Middle frontal gyrus (tissue), 1 donor: Measurements from ENCODE around the gene MIF4GD.
"Not testable (repeated sequence)": the region's sequence is repeated elsewhere in the genome, so short reads cannot be mapped to it uniquely, and the experiment has no call there.

ENCODE experiments used
- DNase-seq: peaks from one replicate; pipeline ENCODE4 v3.0.0-alpha.2; 2015; ENCODE audit warnings: low spot score; ENCODE audit errors: extremely low spot score

The MIF4GD gene

DNA sequence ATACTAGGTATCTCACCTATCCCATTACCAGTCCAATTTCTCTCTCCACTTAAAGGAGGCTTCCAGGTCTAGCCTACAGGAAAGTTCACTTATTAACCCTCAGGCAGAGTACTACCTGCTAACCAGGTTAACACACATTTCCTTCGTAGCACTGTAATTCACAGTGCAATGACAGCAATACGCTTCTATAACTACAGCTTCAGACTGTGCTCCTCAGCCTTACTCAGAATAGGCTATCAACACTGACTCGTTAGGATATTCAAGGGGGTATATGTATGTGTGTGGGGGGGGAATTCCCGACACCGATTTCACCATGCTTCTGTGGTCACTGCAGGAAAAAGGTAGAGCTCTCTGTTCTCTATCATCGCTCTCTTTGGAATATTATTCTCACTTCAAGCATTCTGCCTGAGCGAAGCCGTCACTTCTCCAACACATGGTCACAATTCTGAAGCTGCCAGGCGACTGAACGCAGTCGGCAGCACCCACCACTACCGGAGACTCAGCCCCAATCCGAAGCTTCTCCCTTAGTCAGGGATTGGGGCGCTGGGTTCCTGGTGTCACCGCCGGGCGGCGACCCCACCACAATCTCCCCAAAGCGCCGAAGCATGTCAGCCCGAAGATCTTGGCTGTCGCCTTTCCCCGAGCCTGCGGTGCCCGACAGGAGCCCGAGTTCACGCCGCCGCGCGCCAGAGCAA lies 10.2 kb downstream of the MIF4GD start:
- DNase-seq = no peak

DNA sequence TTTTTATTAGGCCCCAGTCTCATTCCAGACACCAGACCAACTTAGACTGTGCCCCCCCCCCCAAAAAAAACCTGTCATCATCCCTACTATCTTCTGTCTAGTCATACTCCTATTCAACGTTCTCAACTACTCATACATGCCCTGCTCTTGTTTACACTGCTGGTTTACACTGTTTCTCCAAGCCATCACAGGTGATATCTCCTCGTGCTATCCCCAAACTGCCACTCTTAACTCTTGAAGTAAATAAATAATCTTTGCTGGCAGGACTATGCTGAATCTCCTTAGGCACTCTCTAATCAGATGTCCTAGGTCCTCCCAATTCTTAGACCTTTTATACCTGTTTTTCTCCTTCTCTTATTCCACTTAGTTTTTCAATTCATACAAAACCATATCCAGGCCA lies 13.8 kb downstream of the MIF4GD start:
- DNase-seq = not testable (repeated sequence)

DNA sequence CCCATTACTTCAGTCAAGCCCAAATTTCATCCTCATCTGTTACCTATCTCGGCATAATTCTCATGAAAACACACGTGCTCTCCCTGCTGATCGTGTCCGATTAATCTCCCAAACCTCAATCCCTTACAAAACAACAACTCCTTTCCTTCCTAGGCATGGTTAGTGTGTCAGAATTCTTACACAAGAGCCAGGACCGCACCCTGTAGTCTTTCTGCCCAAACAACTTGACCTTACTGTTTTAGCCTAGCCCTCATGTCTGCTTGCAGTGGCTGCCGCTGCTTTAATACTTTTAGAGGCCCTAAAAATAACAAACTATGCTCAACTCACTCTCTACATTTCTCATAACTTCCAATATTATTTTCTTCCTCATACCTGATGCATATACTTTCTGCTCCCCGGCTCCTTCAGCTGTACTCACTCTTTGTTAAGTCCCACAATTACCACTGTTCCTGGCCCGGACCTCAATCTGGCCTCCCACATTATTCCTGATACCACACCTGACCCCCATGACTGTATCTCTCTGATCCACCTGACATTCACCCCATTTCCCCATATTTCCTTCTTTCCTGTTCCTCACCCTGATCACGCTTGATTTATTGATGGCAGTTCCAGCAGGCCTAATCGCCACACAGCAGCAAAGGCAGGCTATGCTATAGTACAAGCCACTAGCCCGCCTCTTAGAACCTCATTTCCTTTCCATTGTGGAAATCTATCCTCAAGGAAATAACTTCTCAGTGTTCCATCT lies 14.9 kb downstream of the MIF4GD start:
- DNase-seq = not testable (repeated sequence)

DNA sequence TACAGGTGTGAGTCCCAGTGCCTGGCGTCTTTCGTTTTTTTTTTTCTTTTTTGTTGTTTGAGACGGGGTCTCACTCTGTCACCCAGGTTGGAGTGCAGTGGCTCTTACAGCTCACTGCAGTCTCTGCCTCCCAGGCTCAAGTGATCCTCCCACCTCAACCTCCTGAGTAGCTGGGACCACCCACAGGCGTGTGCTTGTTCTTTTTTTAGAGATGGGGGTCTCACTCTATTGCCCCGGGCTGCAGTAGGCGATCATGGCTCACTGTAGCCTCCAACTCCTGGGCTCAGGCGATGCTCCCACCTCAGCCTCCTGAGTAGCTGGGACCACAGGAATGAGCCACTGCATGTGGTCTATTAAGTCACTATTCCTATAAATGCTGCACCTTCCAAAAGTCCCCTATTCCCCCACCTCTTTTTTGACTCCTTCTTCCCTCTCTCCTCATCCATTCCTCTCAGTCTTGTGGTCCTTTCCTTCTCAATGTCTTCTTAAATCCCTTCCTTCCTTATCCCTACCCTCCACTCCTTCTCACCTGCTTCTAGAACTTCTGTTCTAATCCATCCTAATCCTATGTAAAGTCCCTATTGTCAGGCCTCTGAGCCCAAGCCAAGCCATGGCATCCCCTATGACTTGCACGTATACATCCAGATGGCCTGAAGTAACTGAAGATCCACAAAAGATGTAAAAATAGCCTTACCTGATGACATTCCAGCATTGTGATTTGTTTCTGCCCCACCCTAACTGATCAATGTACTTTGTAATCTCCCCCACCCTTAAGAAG lies 18.8 kb downstream of the MIF4GD start:
- no peak for DNase-seq

DNA sequence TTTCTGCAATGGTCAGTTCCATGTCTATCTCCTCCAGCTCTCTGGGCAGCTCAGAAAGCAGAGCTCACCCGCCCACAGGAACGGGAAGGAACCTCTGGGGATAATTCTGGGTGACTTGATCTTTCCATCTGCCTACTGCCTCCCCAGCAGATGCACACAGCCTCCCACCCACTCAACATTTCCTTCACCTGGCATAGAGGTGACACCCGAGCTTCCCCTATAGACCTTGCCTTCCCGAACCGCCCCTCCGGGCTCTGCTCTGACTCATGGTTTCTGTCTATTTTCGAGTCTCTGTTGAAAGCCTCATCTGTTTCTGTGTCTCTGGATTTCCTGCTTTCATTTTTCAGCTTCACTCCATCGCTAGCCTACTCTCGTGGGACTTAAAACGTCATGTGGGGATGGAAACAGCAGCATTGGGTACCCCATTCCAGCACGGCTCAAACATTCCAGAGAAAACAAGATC lies 21.0 kb downstream of the MIF4GD start:
- no peak for DNase-seq

DNA sequence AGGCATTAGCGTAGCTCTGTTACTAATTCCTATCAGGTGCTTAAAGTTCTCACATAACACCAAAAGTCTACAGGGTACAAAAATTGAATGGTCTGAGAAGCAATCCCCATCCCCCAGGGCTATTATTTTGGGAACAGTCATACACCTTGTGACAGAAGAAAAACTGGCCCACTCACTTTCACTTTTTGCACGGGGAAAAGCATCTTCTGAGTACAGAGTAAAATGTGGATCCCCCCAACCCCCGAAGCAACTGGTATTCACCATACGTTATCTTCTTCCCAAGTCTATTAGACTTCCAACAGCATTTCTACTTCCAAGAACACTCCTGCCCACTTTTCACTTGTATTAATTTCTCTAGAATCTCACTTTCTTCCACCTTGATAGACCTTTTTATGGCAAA lies 21.5 kb downstream of the MIF4GD start:
- no peak for DNase-seq

DNA sequence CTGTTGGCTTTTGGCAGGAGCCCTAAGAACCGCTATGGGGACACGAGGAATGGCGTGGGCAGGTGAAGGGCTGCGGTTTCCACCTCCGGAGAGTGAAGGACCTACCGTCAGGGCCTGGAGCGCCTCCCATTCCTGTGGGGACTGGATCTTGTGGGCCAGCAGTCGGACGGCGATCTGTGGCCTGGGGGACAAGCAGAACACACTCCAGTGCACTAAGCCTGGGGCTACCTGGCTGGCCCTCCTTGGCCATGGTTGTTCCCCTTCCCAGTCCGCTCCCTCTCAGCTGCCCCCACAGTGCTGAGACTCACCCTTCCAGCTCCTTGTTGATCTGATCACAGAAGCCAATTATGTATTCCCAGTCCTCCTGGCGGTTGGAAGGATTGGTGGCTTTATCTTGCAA lies 24.6 kb downstream of the MIF4GD start:
- no peak for DNase-seq

DNA sequence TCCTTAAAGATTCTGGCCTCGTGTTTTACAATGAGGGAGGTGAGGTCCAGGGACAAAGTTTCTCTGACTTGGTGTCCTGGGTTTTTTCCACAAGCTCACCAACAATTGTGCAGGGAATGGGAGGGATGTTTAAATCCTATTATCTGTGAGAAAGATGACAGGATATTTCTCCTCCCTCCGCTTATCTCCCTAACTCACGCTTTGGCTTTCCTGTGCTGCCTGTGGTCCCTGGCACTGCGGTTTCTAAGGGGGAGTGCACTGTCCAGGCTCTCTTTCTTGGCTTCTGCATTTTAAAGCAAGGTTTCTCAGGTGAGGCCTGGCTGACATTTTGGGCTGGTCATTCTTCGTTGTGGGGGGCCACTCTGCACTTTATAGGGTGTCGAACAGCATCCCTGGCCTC lies 26.0 kb downstream of the MIF4GD start:
- DNase-seq = no peak

DNA sequence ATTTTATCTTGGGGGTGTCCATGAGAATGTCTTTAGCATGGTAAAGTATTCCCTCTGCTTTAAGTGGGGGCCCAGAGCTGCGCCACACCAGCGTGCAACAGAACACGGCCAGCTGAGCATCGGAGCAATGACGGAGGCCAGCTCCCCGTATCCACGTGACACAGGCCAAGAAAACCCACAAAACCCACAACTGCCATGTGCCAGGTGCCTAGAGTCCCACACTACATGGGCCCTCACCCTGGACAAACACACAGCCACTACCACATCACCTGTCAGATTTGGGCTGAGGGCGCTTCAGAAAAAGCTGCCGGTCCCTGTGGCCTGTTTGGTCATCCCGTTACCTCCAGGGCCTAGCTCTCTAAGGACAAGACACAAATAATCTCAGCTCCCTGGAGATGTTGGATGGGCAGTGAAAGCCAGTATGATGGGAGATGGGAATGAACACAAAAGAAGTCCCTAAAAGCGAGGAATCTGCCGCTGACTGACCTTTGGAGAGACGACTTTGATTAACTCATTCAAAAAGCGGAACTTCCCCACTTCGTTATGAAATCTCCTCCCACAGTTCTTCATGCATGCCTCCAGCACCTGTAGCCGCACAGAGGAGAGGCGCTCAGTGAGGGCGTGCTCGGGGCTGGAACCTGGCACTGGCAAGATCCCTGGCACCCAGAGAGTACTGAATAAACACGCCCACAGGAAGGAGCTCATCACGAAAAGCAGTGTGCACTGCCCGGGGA lies 26.7 kb downstream of the MIF4GD start:
- DNase-seq = no peak

DNA sequence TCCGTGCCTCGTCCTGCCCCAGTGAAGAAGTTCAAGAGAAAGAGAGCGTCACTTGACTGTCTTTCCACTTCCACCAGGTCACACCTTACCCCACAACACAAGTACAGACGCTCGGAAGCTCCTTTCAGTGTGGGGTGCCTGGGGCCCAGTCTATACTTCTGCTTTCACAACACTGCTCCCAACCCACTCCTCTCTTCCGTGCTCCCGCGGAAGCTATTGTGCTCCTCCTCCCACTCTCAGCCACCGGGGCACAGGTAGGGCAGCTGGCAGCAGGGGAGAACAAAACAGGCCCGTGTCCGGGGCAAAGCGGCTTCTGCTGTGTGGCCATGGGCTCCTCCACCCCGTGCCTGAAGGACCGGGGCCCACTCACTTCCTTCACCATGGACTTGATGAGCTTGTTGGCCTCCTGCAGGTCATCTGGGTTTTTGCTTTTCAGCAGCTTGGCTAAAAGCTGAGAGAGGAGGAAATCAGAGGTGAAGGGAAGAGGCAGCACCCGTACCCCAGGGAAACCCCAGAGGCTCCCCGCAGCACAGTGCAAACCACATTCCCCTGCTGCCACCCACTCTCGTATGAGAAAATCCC lies 28.5 kb downstream of the MIF4GD start:
- no peak for DNase-seq

DNA sequence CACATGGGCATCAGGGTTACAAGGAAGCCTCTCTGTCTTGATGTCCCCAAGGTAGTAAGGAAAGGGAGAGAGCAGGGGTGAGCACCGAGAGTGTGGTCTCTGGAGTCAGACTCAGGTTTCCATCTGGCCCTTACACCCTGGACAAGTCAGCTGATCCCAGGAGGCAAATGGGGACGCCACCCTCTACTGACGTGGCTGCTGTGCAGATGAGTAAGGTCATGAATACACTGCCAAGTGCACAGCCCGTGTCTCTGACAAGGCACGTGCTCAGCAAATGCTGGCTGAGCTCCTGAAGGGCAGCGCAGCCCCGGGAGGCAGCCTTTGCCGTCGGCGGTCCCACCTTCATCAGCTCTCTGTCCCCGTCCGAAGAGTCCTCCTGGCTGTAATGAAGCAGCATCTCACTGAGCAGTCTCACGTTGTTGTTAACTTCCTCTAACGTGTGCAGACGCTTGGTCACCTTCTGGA lies 29.0 kb downstream of the MIF4GD start:
- DNase-seq = no peak

DNA sequence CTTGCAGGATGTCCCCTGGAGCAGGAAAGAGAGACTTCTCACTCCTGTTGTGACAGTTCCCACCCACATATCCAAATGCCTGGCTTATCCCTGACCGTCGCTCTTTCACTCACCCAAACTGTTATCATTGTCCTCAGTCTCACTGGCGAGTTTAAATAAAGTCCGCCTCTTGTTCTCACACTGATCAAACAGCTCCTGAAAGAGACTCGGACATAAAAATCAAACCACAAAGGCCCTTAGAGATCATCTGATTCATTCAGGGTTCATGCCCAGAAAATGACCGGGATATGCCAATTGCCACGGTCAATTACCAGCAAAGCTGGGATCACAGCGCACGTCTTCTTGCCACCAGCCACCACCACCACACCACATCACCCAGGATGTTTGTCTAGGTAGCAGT lies 29.5 kb downstream of the MIF4GD start:
- DNase-seq = no peak

DNA sequence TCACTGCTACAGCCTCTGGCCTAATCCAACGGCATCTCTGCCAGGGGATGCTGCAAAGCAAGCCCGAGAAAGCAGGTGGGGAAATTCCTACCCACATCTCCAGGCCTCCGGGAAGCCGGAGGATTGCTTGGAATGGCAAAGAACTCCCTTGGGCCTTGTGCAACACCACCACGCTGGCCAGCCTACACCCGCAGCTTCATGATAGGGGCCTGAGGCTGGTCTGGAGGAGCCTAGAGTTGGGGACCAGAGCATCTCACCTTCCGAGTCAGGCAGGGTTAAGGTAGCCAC lies 29.9 kb downstream of the MIF4GD start:
- DNase-seq = no peak

DNA sequence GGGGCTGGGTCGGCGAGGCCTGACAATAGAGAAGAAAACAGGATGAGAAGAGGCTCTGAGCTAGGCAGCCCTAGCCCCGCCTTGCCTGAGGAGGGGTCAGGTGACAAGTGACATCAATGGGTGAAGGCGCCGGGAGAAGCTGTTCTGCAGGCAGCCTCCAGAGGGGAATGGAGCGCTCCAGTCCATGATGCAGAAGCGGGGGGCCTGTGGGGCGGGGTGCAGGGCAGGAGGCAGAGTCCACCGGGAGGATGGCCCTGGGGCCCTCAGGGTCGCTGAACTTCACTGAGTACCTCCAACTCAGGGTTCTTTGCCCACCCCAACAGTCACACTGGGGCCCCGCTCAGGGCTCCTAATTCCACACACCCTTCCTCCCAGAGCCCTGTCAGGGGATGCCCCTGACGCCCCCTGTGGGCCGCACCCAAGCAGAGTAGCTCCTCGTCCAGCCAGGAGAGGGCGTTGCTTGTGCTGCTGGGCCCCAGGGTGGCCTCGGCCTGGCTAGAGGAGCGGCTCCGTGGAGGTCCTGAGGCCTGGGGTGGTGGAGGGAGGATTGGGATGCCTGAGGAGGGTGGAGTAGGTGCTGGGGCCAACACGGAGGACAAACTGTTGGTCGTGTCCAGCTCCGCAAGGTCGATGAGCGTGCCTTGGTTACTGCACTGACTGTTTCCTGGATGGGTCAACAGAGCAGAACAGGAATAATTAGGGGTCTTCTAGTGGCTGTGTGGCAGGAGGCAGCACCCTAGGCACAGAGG lies 30.5 kb downstream of the MIF4GD start:
- no peak for DNase-seq

DNA sequence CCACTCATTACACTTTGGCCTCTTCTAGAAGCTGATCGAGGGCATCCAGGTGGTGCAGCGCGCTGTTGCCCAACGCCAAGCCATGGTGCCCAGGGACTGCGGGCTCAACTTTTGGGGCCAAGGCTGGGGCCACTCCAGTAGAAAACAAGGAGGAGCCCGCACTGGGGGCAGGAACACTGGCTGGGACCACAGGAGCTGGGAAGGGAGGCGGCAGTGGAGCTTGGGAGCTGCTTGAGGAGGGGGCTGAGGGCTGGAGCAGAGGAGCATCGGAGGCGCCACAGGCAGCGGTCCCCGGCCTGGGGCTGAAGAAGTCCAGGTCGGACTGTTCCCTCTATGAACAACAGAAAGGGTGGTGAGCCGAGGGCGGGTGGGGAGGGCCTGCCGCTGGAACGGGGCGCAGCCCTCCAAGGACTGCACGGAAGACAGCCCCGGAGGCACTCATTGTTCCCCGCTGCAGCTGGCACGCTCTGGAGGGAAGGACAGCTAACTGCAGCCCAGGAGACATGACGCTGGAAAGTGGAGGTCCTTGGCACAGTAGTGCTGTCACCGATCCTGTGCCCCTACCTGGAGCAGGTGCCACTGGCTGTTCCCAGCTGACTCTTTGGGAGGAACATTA lies 31.1 kb downstream of the MIF4GD start:
- DNase-seq = no peak

DNA sequence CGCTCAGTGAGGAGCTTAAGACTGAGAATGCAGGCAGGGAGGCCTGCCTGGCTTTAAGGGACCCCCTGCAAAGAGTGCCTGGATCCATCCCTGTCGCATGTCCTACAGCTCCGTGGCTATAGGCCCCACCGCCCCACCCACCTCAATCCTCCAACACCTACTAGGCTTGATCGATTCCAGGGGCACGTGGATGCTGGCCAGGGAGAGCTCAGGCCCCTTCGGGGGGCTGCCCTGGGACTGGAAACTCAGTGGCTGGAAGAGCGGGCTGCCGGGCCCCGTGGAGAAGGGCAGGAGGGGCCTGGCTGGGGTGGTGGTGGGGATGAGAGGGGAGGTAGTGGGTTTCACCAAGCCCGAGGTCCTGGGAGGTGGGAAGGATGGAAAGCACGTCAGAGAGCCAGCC lies 31.8 kb downstream of the MIF4GD start:
- no peak for DNase-seq

DNA sequence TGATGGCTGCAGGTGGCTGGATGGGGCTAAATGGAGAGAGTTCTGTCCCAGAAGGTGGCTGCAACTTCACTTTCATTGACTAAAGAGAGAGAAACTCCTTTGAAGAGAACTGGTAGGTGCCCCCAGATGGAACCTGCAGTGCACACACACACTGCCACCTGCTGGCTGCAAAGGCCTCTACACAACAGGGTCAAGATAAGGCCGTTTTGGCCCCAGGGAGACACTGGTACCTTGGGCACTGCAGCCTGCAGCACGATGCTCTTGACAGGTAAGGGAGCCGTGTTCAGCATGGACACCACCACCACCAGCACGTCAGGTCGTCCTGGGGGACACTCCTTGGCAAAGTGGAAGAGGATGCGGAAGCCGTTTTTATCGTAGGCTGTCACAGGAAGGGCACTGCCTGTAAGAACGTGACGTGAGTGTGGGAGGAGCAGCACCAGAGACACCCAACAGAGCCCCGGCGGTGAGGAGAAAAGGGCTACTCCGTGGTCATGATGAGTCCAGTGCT lies 32.3 kb downstream of the MIF4GD start:
- DNase-seq = no peak

DNA sequence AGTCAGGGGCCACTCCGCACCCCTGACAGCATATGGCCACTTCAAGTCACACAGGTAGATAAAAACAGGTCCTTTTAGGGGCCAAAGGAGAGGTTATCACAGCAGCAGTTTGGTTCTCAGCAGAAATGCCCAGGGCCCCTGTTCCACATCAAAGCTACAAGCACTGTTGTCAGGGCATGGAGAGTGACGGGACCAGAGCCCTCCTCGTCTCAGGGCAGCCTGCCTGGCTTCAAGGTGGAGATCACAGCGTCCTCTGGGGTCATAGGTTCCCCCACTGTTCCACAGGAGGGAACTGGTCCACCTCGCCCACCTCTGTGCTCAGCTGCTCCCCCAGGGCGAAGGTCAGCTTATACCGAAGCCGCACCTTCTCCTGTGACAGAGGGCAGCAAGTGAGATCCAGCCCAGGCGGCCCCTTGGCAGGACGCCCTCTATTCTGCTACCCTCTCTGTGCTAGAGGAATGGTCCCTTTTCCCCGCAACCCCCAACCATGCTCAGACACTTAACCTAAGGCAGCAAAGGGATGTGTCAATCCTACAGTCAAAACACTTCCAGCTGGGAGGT lies 32.9 kb downstream of the MIF4GD start:
- DNase-seq = no peak
